ENCODE measurements around the gene UBB.

DNA sequence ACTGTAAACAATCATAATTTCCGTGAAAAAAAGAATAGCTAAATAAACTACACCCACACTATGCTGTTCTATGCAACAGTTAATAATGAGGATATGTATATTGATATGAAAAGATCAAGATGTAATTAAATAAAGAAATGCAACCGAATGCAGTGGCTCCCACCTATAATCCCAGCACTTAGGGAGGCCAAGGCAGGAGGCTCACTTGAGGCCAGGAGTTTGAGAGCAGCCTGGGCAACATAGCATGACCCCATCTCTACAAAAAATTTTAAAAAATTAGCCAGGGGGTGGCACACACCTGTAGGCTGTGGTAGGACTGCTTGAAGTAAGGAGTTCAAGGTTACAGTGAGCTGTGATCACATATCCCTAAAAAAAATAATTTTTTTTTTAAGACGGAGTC is 42.5 kb upstream of the UBB start:
- TF ChIP-seq, protein P1, sequence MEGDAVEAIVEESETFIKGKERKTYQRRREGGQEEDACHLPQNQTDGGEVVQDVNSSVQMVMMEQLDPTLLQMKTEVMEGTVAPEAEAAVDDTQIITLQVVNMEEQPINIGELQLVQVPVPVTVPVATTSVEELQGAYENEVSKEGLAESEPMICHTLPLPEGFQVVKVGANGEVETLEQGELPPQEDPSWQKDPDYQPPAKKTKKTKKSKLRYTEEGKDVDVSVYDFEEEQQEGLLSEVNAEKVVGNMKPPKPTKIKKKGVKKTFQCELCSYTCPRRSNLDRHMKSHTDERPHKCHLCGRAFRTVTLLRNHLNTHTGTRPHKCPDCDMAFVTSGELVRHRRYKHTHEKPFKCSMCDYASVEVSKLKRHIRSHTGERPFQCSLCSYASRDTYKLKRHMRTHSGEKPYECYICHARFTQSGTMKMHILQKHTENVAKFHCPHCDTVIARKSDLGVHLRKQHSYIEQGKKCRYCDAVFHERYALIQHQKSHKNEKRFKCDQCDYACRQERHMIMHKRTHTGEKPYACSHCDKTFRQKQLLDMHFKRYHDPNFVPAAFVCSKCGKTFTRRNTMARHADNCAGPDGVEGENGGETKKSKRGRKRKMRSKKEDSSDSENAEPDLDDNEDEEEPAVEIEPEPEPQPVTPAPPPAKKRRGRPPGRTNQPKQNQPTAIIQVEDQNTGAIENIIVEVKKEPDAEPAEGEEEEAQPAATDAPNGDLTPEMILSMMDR (IDR thresholded peaks at IDR 0.05; ENCODE audit: poor library complexity), result no peak
- TF ChIP-seq EZH2 (IDR thresholded peaks at IDR 0.05; ENCODE audit: borderline replicate concordance) (no peak), EZH2phosphoT487 (IDR thresholded peaks at IDR 0.05; ENCODE audit: low read depth, severe bottlenecking, unreplicated experiment) (no peak)

Data from hepatocyte (in vitro differentiated cells).